NCI-H748 (cell line): ENCODE results near the gene SLC26A8.
"Not testable (repeated sequence)": the region's sequence is repeated elsewhere in the genome, so short reads cannot be mapped to it uniquely, and the experiment has no call there.

Experiments used
- DNase-seq: peaks from one replicate; lab custom pipeline; 2025; ENCODE audit not compliant: unreplicated experiment; lab: John Stamatoyannopoulos, UW

Gene SLC26A8

DNA sequence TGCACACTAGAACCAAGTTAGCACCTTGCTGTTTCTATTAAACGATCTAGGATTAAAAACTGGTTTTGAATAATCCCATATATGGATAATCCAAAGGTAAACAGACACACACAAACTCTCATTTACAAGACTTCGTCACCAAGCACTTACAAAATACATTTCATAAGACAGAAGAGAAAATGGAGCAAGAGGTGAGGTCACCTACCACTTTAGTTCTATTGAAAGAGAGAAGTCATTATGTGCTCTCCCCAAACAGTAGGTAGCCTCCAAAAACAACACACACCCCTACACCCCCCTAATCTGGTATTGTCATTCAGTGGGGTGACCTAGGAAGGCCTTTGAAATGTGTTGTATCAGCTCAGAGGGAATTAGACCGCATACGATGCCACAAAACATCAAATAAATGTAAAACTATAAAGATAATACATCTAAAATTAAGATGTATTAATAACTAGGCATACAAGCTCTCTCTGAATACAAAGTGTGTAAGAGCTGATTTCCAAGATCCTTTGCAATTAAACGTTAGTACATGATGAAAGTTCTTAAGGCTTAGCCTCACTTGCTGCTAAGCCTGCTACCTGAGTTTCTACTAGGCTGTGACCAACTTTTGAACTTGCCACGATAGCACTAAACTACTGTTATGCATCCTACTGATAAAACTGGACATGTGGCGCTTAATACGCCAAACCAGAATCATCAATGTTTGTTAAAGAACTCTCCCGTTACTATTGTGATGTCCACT, 105.2 kb downstream of the SLC26A8 start:
- DNase-seq: peak; percentile 49

DNA sequence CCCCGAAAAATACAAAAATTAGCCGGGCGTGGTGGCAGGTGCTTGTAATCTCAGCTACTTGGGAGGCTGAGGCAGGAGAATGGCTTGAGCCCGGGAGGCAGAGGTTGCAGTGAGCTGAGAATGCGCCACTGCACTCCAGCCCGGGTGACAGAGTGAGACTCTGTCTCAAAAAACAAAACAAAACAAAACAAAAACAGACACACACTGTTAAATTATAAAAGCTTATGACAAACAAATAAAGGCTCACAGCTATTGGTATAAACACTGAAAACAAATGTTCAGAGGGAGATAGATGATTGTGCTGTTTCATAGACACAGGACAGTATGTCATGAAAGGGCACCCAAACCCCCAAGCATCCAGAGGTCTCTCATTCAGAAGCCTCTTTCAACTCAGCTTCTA, 107.5 kb downstream of the SLC26A8 start:
- not testable (repeated sequence) for DNase-seq

DNA sequence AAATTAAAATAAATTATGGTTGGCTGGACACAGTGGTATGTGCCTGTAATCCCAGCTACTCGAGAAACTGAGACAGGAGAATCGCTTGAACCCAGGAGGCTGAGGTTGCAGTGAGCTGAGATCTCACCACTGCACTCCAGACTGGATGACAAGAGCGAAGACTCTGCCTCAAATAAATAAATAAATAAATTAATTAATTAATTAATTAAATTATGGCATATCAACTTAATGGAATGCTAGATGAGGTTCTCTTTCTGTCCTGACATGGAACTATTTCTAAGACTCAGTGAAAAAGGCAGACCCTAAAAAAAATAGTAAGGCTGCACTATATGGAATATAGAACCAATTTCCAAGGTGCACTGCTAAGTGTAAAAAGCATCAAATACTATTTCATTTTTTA, 108.4 kb downstream of the SLC26A8 start:
- no peak for DNase-seq

DNA sequence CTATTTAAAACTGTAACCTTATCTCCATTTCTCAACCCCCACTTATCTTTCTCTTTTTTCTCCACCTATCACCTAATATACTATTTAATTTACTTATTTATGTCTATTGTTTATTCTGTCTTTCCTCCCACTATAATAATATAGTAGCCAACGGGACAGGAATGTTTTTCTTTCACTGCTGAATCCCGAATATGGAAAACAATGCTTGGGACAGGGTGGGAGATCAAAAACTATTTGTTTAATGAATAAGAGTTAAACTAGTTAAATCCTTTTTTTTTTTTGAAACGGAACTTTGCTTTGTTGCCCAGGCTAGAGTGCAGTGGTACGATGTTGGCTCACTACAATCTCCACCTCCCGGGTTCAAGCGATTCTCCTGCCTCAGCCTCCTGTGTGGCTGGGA, 109.9 kb downstream of the SLC26A8 start:
- no peak for DNase-seq

DNA sequence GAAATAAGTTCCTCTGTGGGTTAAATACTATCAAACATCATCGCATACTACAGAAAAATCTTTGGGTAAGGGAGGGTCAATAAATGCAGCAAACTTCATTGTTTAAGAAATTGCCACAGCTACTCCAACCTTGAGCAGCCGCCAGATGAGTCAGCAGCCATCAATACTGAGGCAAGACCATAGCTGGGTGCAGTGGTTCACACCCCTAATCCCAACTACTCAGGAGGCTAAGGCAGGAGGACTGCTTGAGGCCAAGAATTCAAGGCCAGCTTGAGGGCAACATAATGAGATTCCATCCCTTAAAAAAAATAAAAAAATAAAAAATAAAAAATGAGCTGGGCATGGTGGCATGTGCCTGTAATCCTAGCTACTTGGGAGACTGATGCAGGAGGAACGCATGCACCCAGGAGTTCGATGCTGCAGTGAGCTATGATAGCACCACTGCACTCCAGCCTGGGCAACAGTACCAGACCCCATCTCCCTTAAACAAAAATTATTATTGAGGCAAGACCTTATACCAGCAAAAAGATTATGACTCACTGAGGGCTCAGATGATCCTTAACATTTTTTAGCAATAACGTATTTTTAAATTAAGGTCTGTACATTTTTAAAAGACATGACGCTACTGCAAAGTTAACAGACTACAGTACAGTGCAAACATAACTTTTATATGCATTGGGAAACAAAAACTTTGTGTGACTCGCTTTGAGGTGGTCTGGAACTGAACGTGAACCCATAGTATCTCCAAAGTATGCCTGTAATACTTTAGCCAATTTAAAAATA, 112.4 kb downstream of the SLC26A8 start:
- DNase-seq: no peak

DNA sequence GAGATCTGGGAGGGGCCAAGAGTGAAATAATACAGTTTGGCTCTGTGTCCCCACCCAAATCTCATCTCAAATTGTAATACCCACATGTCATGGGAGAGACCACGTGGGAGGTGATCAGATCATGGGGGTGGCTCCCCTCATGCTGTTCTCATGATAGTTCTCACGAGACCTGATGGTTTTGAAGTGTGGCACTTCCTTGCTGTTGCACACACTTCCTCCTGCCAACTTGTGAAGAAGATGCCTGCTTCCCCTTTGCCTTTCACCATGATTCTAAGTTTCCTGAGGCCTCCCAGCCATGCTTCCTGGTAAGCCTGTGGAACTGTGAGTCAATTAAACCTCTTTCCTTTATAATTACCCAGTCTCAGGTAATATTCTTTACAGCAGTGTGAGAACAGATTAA, 114.9 kb downstream of the SLC26A8 start:
- not testable (repeated sequence) for DNase-seq

DNA sequence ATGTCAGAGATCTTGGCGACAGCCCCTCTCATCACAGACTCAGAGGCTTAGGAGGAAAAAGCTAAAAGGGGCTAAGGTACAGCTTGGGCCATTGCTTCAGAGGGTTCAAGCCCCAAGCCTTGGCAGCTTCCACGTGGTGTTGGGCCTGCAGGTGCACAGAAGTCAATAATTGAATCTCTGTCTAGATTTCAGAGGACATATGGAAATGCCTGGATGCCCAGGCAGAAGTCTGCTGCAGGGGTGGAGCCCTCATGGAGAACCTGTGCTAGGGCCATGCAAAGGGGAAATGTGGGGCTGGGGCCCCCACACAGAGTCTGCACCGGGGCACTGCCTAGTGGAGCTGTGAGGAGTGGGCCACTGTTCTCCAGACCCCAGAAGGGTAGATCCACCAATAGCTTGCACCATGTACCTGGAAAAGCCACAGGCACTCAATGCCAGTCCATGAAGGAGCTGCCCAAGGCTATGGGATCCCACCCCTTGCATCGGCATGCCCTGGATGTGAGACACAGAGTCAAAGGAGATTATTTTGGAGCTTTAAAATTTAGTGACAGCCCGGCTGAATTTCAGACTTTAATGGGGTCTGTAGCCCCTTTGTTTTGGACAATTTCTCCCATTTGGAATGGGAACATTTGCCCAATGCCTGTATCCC, 115.6 kb downstream of the SLC26A8 start:
- DNase-seq: not testable (repeated sequence)

DNA sequence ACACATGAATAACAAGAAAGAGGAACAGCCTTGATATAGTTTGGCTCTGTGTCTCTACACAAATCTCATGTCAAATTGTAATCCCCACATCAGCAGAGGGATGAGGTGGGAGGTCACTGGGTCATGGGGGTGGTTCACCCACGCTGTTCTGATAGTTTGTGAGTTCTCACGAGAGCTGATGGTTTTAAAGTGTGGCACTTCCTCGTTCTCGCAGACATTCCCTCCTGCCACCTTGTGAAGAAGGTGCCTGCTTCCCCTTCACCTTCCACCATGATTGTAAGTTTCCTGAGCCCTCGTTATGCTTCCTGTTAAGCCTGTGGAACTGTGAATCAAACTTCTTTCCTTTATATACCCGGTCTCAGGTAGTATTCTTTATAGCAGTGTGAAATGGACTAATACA, 116.7 kb downstream of the SLC26A8 start:
- no peak for DNase-seq

DNA sequence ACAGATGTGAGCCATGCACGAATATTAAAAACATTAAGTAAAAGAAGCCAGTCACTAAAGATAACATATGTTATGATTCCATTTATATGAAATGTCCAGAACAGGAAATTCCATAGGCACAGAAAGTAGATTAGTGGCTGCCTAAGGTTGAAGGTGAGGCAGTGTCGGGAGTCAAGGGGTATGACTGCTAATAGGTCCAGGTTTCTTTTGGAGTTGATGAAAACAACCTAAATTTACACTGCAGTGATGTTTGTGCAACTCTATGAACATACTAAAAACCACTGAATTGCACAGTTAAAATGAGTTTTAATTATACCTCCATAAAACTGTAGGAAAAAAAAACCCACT, 118.0 kb downstream of the SLC26A8 start:
- no peak for DNase-seq

DNA sequence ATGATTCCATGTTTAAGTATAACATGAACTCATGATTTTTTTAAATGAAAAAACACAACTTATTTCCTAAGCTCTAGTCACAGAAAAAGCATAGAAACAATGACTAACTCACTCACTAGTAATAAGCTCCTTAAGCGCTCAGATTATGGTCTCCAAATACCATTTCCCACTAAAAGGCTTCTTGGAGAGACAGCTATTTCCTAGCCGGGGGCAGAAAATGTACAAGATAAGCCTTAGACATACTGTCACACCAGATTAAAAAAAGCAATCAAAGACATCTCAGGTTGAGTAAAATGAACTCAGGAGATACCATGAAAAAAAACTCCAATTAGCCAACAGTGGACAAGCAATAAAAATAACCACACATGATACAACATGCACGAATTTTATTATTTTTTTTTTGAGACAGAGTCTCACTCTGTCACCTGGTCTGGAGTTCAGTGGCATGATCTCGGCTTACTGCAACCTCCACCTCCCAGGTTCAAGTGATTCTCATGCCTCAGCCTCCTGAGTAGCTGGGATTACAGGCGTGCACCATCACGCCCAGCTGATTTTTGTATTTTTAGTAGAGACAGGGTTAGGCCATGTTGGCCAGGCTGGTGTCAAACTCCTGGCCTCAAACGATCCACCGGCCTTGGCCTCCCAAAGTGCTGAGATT, 118.5 kb downstream of the SLC26A8 start:
- DNase-seq: no peak

DNA sequence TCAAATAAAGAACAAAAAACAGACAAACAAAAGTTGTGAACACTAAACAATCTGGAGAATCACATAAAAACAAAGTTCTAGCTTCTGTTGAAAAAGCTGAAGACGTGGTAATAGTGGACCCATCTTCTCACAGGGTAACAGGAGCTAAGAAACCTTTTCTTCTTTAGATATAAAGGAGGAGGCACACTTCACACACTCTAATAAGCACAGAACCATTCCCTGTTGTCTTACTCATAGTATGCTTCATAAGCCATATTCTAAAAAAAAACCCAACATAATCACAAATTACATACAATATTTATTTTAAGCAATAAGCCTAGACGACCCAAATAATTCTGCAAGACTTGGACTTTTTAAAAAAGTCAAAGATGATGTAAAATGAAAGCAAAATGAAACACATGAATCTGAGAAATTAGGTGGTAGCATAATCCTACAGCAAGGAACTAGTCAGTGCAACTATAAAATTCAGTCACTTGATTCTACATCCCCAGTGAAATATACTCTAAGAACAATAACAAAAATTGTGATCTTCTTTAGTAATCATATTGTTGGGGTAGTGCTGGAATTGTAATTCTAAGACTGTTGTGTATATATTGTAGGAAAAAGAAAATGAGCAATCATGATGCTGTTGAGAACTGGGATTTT, 119.2 kb downstream of the SLC26A8 start:
- no peak for DNase-seq

DNA sequence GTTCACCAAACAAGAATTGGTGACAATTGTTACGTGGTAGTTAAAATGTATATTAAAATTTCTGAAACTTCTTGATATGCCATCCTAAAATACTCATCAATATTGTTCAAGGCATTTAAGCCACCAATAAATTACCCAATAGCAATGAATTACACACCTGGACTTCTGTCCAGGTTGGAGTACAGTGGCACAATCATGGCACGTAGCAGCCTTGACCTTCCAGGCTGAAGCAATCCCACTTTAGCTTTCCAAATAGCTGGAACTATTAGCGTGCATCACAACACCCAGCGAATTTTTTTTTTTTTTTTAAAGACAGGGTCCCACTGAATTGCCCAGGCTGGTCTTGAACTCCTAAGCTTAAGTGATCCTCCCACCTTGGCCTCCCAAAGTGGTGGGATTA, 120.8 kb downstream of the SLC26A8 start:
- no peak for DNase-seq

DNA sequence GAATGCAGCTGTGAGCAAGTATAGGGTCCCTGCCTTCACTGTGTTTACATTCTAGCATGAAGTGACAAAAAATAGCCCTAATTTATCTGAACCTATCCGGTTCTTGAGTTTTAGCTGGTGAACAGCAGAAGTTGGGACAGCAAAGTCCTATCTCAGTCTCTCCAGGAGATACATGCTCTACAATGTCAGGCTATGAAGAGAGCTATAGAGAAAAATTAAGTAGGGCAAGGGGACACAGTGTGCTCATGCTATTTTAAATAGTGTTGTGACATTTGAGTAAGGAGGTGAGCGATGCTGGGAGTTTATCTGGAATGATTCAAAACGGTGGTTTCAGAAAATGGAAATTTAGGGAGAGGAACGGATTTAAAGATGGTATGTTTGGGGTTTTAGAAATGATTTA, 124.0 kb downstream of the SLC26A8 start:
- no peak for DNase-seq

DNA sequence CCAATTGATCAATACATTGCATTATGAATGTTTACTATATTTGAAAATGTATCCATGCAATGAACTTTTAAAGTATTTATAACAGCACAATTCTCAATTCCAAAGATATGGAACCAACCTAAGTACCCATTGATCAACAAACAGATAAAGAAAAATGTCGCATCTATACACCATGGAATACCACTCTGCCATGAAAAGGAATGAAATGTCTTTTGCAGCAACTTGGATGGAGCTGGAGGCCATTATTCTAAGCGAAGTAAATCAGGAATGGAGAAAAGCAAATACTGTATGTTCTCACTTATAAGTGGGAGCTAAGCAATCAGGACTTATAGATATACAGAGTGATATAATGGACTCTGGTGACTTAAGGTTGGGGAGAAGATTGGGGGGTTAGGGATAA, 126.4 kb downstream of the SLC26A8 start:
- DNase-seq: no peak

DNA sequence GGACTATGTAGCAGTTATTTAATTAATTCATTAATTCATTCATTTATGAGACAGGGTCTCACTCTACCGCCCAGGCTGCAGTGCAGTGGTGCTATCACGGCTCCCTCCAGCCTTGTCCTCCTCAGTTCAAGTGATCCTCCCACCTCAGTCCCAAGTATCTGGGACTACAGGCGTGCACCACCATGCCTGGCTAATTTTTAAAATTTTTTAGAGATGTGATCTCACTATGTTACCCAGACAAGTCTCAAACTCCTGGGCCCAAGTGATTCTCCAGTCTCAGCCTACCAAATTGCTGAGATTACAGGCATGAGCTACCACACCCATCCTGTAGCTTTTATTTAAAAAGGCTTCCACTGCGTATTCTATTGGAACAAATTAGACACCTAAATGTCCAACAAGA, 127.0 kb downstream of the SLC26A8 start:
- DNase-seq: no peak

DNA sequence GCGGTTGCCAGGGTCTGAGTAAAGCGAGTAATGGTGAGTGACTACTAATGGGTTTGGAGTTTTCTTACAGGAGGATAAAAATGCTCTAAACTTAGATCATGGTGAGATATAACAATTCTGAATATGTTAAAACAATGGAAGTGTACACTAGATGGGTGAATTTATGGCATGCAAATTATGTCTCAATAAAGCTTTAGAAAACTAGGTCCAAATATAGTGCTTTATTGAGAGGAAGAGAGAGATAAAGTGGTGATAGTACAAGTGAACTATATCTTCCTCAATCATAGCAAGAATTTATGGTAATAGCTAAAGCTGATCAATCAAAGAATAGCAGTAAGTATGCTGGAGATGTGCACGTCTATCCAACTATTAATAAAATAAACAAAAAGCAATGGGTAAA, 127.4 kb downstream of the SLC26A8 start:
- DNase-seq: no peak

DNA sequence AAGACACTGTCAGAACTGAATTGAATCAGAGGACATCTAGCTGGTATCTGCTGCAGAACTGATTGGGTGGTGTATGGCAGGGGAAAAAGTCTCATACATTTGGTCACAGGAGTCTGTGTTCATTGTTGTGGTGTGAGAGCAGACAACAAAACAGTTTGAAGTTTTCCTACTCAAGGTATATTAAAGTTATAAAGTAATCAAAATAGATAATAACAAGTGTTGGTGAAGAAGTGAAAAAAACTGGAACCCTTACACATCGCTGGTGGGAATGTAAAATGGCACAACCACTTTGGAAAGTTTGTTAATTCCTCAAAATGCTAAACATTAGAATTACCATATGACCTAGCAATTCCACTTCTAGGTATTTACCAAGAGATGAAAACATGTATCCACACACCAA, 128.2 kb downstream of the SLC26A8 start:
- DNase-seq: no peak

DNA sequence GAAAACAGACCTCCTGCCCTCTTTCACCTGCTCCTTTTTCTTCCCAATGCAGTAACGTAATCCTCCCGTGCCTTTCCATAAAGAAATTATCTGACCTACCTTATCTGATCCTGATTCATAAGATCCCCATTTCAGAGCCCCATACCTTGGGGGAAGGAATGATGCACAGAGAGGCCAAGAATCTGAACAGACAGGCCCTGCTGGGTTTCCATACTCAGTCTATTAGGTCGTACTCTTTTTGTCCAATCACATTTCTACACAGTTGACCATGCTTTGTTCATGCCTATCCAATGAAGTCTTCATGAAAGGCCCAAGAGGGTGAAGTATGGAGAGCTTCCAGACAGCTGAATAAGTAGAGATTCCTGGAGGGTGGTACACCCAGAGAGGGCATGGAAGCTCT, 128.9 kb downstream of the SLC26A8 start:
- no peak for DNase-seq

DNA sequence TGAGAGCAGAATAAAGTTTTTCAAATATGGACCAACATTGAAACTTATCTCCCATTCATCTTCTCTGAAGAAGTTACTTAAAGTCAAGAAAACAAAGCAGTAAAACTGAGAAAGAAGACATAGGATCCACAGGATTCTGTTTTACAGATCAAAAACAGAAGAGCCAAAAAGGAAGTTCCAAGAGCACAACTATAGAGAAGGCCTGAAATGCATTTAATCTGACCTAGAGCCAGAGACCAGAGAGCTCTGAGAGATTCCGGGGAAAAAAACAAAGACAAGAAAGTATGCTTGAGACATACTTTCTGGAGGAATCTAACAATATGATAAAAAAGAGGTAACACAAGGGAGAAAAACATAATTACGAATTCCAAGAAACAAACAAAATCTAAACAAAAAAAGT, 129.7 kb downstream of the SLC26A8 start:
- no peak for DNase-seq
